OCI-LY1 (cell line): Measurements from ENCODE around the gene RAMP3.

Experiments
- H2AFZ ChIP-seq: fragments of 200-600 bp; sonication (generic), shearing (Covaris generic); 2 replicates; pipeline ENCODE4 v1.6.0; 2014; ENCODE audit warnings: antibody characterized with exemption, mild to moderate bottlenecking, low read length
- H3F3A ChIP-seq: fragments of 200-600 bp; sonication (generic), shearing (Covaris generic); 2 replicates; pipeline ENCODE4 v1.6.0; 2014; ENCODE audit warnings: mild to moderate bottlenecking, antibody characterized with exemption, low read length, moderate library complexity; ENCODE audit not compliant: insufficient read depth
- H3K27ac ChIP-seq: fragments of 200-600 bp; sonication (generic); 2 replicates; pipeline ENCODE4 v1.5.1; 2014; ENCODE audit warnings: low read length, mixed run types, mild to moderate bottlenecking, low read depth; ENCODE audit not compliant: poor library complexity, severe bottlenecking
- H3K27me3 ChIP-seq: fragments of 200-600 bp; sonication (generic); 2 replicates; pipeline ENCODE4 v1.6.0; 2014; ENCODE audit warnings: antibody characterized with exemption, mild to moderate bottlenecking, low read length, moderate library complexity; ENCODE audit not compliant: insufficient read depth
- H3K36me3 ChIP-seq: fragments of 200-600 bp; sonication (generic); 2 replicates; pipeline ENCODE4 v1.6.1; 2014; ENCODE audit warnings: mild to moderate bottlenecking, antibody characterized with exemption, low read length, moderate library complexity, mixed read lengths; ENCODE audit not compliant: insufficient read depth
- H3K4me1 ChIP-seq: fragments of 200-600 bp; sonication (generic); 2 replicates; pipeline ENCODE4 v1.5.1; 2014; ENCODE audit warnings: mild to moderate bottlenecking, low read length, moderate library complexity; ENCODE audit not compliant: insufficient read depth, severe bottlenecking
- H3K4me2 ChIP-seq: fragments of 200-600 bp; sonication (generic), shearing (Covaris generic); 2 replicates; pipeline ENCODE4 v1.6.1; 2014; ENCODE audit warnings: low read length
- H3K4me3 ChIP-seq: fragments of 200-600 bp; sonication (generic); 2 replicates; pipeline ENCODE4 v1.5.1; 2014; ENCODE audit warnings: low read length, low read depth, mild to moderate bottlenecking, mixed read lengths; ENCODE audit not compliant: poor library complexity, severe bottlenecking
- H3K79me2 ChIP-seq: fragments of 200-600 bp; shearing (Covaris generic); 2 replicates; pipeline ENCODE4 v1.6.1; 2016; ENCODE audit warnings: mixed run types, low read length, mixed read lengths; ENCODE audit not compliant: insufficient read depth
- H3K9ac ChIP-seq: fragments of 200-600 bp; sonication (generic), shearing (Covaris generic); 2 replicates; pipeline ENCODE4 v1.6.1; 2014; ENCODE audit warnings: mild to moderate bottlenecking, low read length, mixed read lengths
- H3K9me2 ChIP-seq: fragments of 200-600 bp; sonication (generic), shearing (Covaris generic); 2 replicates; pipeline ENCODE4 v1.6.1; 2014; ENCODE audit warnings: low read depth, mild to moderate bottlenecking, low read length, mixed read lengths
- H3K9me3 ChIP-seq: fragments of 200-600 bp; shearing (Covaris generic); 2 replicates; pipeline ENCODE4 v1.6.1; 2014; ENCODE audit warnings: low read length, mixed read lengths
- H4K20me1 ChIP-seq: fragments of 200-600 bp; sonication (generic), shearing (Covaris generic); 2 replicates; pipeline ENCODE4 v1.6.0; 2016; ENCODE audit warnings: mild to moderate bottlenecking, low read length; ENCODE audit not compliant: insufficient read depth
- CTCF ChIP-seq: fragments of 200-600 bp; sonication (generic), shearing (Covaris generic); IDR thresholded peaks from 2 replicates; pipeline ENCODE4 v1.5.1; 2017; ENCODE audit warnings: mild to moderate bottlenecking, antibody characterized with exemption, low read length, moderate library complexity, mixed read lengths
- EZH2 ChIP-seq: fragments of 200-600 bp; sonication (generic), shearing (Covaris generic); IDR thresholded peaks from 2 replicates; pipeline ENCODE4 v1.8.0; 2017; ENCODE audit warnings: borderline replicate concordance, mixed run types, mild to moderate bottlenecking, antibody characterized with exemption, low read length, moderate library complexity, mixed read lengths

Gene RAMP3

GRCh38 chr7:45187089-45187945 is 29.7 kb downstream of the RAMP3 start:
- Histone ChIP-seq H3K79me2 (no peaks in the 10 kb centered on the region), H3K36me3 (no peaks in the 10 kb centered on the region), H3K27me3 (peaks cover 16% of the 10 kb centered on the region), H3K9me3 (no peaks in the 10 kb centered on the region), H3K27ac (no peak overlapping the region), H3F3A (no peaks in the 10 kb centered on the region), H3K4me1 (no peaks in the 10 kb centered on the region), H4K20me1 (no peaks in the 10 kb centered on the region), H3K9me2 (no peaks in the 10 kb centered on the region), H3K4me2 (no peak overlapping the region), H3K9ac (no peak overlapping the region), H3K4me3 (no peak overlapping the region), H2AFZ (no peak overlapping the region)
- TF ChIP-seq CTCF (no peak), EZH2 (no peak)

- Histone ChIP-seq H3K9me2 (no peaks in the 10 kb centered on the region), H3F3A (no peaks in the 10 kb centered on the region), H3K4me2 (no peak overlapping the region), H4K20me1 (no peaks in the 10 kb centered on the region), H2AFZ (no peak overlapping the region), H3K4me3 (no peak overlapping the region), H3K9ac (no peak overlapping the region), H3K36me3 (no peaks in the 10 kb centered on the region), H3K79me2 (no peaks in the 10 kb centered on the region), H3K27ac (no peak overlapping the region), H3K27me3 (peaks cover 21% of the 10 kb centered on the region), H3K4me1 (no peaks in the 10 kb centered on the region), H3K9me3 (no peaks in the 10 kb centered on the region)
- TF ChIP-seq CTCF (no peak), EZH2 (no peak)
Observed at GRCh38 chr7:45187946-45188411, 30.4 kb downstream of the RAMP3 start.

DNA sequence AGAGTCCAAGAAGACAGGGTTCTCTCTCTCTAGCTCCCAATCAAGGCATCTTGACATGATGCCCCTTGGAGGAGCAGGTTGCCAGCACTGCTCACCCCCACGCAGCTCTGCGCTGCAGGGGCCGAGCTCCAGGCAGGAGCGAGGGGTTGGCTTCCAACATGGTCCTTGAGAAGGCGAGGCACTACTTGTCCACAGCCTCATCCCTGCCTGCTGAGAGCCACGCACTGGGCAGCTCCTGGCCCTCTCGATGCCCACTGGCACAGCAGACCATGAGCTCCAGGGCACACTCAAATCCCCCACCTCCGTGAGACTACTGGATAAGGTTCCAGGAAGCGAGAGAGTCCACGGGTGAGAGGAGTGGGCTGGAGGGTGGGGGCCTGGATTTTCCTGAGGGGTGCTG is 31.1 kb downstream of the RAMP3 start:
- Histone ChIP-seq H3K27ac (no peak overlapping the region), H3F3A (no peaks in the 10 kb centered on the region), H3K9me2 (no peaks in the 10 kb centered on the region), H2AFZ (no peak overlapping the region), H3K4me3 (no peak overlapping the region), H3K4me1 (no peaks in the 10 kb centered on the region), H4K20me1 (no peaks in the 10 kb centered on the region), H3K9me3 (no peaks in the 10 kb centered on the region), H3K9ac (no peak overlapping the region), H3K27me3 (peaks cover 27% of the 10 kb centered on the region), H3K36me3 (no peaks in the 10 kb centered on the region), H3K79me2 (no peaks in the 10 kb centered on the region), H3K4me2 (no peak overlapping the region)
- TF ChIP-seq EZH2 (no peak), CTCF (no peak)
